GM12873 (cell line): ENCODE data around the gene EFCAB9.

Experiments
- TF ChIP-seq, protein P1 (sequence below): IDR thresholded peaks from 2 replicates; pipeline ENCODE4 v1.5.1; 2012; ENCODE audit warnings: low read depth, mild to moderate bottlenecking, moderate library complexity, low read length, control low read depth; ENCODE audit not compliant: insufficient read depth; ENCODE audit errors: missing control alignments

The EFCAB9 gene

DNA sequence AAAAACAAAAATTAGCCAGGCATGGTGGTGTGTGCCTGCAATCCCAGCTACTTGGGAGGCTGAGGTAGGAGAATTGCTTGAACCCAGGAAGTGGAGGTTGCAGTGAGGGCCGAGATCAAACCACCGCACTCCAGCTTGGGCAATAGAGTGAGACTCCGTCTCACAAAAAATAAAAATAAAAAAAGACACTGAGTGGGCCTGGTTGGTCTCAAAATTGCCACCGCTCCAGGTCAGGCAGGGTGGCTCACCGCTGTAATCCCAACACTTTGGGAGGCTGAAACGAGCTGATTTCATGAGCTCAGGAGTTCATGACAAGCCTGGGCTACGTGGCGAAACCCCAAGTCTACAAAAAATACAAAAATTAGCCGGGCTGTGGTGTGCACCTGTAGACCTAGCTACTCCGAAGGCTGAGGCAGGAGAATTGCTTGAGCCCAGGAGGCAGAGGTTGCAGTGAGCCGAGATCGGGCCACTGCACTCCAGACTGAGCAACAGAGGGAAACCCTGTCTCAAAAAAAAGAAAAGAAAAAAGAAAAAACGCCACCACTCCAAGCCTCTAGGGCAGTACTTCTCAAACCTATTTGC is 7.8 kb upstream of the EFCAB9 start:
- TF ChIP-seq, protein P1, sequence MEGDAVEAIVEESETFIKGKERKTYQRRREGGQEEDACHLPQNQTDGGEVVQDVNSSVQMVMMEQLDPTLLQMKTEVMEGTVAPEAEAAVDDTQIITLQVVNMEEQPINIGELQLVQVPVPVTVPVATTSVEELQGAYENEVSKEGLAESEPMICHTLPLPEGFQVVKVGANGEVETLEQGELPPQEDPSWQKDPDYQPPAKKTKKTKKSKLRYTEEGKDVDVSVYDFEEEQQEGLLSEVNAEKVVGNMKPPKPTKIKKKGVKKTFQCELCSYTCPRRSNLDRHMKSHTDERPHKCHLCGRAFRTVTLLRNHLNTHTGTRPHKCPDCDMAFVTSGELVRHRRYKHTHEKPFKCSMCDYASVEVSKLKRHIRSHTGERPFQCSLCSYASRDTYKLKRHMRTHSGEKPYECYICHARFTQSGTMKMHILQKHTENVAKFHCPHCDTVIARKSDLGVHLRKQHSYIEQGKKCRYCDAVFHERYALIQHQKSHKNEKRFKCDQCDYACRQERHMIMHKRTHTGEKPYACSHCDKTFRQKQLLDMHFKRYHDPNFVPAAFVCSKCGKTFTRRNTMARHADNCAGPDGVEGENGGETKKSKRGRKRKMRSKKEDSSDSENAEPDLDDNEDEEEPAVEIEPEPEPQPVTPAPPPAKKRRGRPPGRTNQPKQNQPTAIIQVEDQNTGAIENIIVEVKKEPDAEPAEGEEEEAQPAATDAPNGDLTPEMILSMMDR: no peak

DNA sequence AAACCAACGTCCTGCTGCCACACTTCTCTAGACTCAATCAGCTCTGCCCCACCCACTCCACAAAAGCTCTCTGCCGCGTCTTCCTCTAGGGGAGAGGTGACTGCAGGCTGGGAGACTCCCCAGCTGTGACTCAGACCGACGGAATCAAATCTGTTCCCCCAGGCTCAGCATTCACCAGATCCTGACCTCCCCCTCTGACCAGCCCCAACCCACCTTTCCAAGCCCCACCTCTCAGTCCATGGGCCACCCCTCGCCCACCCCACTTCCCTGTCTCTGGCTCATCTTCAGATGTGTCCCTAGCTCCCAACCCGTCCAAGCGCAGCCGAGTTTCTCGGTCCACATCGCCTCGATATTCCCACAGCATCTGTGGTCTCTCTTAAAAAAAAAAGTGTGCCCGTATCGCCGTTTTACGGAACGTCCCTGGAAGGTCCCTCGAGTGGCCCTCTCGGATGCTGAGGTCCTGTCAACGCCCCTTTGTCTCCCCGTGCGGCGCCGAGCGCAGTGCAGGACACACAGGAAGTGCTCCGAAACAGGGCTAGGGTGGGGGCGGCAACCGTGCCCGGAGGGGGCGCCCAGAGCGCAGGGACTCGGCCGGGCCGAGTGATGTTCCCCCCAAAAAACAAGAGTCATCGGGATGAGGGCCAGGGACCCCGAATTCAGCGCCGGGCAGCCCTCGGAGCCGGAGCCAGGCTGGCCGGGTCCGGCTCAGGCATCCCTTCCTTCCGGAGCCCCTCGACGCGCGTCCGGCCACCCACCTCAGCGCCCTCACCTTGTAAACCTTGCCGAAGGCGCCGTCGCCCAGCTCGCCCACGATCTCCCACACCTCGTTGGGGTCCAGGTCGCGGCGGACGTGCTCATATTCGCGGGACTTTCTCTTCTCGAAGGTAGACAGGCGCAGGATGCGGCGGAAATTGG is 6.6 kb upstream of the EFCAB9 start:
- TF ChIP-seq, protein P1: peak; percentile 22

DNA sequence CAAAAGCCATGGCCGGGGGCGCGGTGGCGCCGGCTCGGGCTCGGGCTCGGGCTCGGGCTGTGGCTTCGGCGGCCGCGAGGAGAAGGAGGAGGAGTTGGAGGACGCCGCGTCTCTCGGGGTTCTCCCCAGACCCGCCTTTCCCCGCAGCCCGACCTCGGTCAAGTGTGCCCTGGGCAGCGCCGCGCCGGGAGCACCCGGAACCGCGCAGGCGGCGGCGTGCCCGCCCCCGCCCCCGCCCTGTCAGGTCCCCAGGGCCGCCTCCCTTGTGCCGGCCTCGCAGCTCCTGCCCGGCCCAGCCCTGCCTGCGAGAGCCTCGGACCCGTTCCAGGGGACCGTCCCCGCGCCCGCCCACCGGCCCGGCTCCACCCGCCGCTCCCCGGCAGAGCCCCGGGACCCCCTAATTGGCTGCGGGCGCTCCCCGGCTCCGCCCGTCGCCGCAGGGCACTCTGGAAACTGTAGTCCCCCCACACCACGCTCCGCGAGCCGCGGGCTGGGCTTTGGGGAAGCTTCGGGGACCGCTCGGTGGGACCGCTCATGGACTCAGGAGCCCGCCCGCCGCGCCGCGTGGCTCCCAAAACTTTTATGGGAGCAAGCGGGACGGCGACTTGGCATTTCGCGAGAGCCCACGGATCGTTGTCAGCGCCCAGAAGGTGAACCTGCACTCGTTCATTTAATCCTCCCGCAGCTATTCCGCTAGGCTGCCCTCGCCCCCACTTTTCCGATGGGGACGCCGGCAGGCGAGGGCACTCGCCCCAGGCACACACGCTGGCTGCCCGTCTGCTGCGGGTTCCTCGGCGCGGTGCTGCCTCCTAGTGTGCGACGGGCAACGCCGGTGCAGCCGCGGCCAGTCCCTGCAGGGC is 5.7 kb upstream of the EFCAB9 start, which contains the start of gene STK10:
STK10 (minus strand) TSS at position 192 of the 860 bp plus-strand sequence; CDS start at position 10, 182 bp downstream.
- TF ChIP-seq, protein P1: peak; percentile 85

DNA sequence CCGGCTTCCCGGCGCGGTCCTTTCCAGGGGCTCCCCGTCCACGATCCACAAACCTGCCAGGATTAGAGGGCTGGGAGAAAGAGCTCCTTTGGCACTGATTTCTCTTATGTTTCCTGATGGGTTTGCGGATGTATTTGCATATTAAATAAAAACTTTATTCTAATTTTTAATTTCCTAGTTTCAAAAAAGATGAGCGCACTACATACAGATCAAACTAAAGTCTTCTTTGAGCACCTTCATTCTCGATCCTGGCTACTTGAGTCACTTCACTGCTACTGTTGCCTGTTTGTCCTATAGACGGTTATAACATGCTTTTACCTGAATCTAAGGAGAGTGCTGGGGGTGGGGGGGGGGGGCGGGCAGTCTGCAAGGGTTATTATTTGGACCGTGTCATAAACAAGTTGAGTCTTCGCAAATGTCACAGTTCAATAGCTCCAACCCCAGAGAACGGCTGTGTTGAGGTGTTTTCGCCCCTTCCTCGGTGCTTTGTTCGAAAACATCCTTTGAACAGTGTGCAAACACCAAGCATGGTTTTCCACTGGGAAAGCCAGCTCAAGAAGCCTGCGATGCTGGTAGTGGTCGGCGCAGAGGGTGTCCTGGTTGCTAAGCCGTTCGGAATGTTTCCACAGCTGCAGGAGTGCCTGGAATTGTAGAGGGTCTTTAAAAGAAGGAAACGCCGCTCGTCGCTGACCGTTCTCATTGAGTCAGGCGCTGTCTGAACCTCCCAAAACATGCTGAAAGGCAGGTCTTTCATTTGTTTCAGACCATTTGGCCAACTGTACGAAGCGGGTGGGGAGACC is 4.9 kb upstream of the EFCAB9 start:
- TF ChIP-seq, protein P1: no peak

DNA sequence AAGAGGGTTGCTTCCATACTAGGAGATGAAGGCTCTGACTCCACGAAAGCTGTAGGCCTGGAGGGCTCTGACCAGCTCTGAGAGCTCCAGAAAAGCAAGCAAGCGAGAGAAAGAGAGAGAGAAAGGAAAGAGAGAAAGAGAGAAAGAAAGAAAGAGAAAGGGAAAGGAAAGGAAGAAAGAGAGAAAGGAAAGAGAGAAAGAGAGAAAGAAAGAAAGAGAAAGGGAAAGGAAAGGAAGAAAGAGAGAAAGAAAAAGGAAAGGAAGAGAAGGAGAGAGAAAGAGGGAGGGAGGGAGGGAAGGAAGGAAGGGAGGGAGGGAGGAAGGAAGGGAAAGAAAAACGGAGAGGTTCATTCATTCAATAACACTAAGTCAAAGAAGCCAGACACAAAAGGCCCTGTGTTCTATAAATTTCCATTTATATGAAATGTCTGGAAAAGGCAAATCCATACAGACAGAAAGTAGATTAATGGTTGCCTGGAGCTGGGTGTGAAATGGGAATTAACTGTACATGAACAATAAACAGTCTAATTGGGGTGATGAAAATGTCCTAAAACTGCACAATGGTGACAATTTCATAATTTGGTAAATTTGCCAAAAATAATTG is 4.2 kb upstream of the EFCAB9 start:
- TF ChIP-seq, protein P1: no peak

DNA sequence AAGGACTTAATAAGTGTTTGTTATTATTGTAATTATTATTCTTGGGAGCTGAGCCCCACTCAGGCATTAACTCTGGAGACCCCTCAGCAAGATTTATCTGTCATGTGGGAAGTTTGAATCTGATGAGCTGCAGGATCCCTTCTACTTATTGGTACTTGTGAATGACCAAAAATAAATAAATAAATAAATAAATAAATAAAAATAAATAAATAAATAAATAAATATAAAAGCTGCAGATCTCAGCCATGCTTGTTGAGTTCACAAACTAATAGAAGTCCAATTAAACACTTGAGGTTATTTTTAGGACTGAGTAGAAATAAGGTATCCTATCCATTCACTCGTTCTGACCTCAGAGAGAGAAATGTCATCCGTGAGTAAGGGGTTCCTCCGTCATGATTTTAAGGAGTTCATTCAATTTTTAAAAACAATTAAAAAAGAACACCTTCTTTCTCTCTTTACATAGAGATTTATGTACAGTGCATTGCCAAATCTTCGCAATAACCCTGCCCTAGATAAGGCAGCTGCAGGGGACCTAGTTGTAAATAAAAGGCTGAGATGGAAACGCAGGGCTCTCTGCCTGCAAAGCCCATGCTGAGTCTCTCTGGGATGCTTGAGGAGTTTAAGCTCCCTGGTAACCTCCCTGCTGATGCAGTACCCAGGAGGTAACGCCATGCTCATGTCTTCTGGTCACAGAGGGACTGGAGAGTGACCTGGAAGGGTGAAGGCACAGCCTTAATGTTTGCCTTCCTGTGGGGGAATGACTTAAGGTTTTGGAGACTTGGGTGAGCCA is 1.2 kb downstream of the EFCAB9 start:
- TF ChIP-seq, protein P1: no peak
